B cell (primary cell): ENCODE measurements around the gene SLC1A2. TPM values are rescaled to one million over a fixed set of nuclear protein-coding genes. Genes with fewer than 3 reads are reported as not detected.

Experiments
- ATAC-seq: fragments of 200-7000 bp; cut with Tn5 transposase; one replicate; pipeline ENCODE4 v1.10.0; 2021; ENCODE audit warnings: low read depth, mild to moderate bottlenecking, moderate number of reproducible peaks, moderate library complexity
- CTCF ChIA-PET: fragments of 350-600 bp; sonication (Branson Sonifier 250); formaldehyde crosslinking; loops from one replicate; lab custom pipeline; 2021; ENCODE audit warnings: antibody characterized with exemption, inconsistent platforms; lab: Charles Lee
- POLR2A ChIA-PET: fragments of 350-600 bp; sonication (Branson Sonifier 250); formaldehyde crosslinking; loops from one replicate; lab custom pipeline; 2021; ENCODE audit warnings: antibody characterized with exemption; lab: Charles Lee
- DNase-seq: peaks from one replicate; pipeline ENCODE4 v3.0.0; 2013
- H2AFZ ChIP-seq: 2 replicates; pipeline ENCODE4 v1.6.1; 2012; ENCODE audit warnings: mild to moderate bottlenecking, low read depth, low read length; ENCODE audit not compliant: insufficient read depth, poor library complexity, severe bottlenecking
- H3K27ac ChIP-seq, 2 donors: 1 replicate in 1 of 2; 2 replicates in 1 of 2; pipeline ENCODE4 v1.5.1; 2012 to 2013; ENCODE audit warnings: low read length in 2 of 2, mild to moderate bottlenecking in 2 of 2, moderate library complexity in 1 of 2
- H3K27me3 ChIP-seq, 4 experiments: fragments of 200-600 bp in 1 of 4; sonication (generic) in 1 of 4; replicated peaks in 1 of 4; 1 replicate in 2 of 4; 2 replicates in 2 of 4; pipeline versions ENCODE4 v1.6.1 to v1.7.0; 2013 to 2016; ENCODE audit warnings: low read length in 3 of 4, mild to moderate bottlenecking in 2 of 4, mixed read lengths in 1 of 4, moderate library complexity in 1 of 4; ENCODE audit not compliant: insufficient read depth in 4 of 4, control insufficient read depth in 3 of 4; ENCODE audit errors: control extremely low read depth in 1 of 4
- H3K36me3 ChIP-seq, 2 experiments: replicated peaks in 1 of 2; 1 replicate in 1 of 2; 2 replicates in 1 of 2; pipeline versions ENCODE4 v1.6.1 to v1.7.1; 2013; ENCODE audit warnings: low read length in 1 of 2; ENCODE audit not compliant: insufficient read depth in 2 of 2, control insufficient read depth in 1 of 2; ENCODE audit errors: control extremely low read depth in 1 of 2, extremely low read depth in 1 of 2
- H3K4me1 ChIP-seq, 2 donors: fragments of 200-600 bp in 1 of 2; sonication (generic) in 1 of 2; 1 replicate in 1 of 2; 2 replicates in 1 of 2; pipeline versions ENCODE4 v1.5.1 to v1.6.1; 2013 to 2017; ENCODE audit warnings: low read length in 2 of 2; ENCODE audit not compliant: control insufficient read depth in 2 of 2, insufficient read depth in 2 of 2
- H3K4me2 ChIP-seq: replicated peaks from 2 replicates; pipeline ENCODE3; 2012; ENCODE audit warnings: mild to moderate bottlenecking, low read depth, low read length; ENCODE audit not compliant: poor library complexity, severe bottlenecking
- H3K4me3 ChIP-seq, 5 experiments: fragments of 200-600 bp in 1 of 5; sonication (generic) in 1 of 5; 1 replicate in 3 of 5; 2 replicates in 2 of 5; pipeline versions ENCODE4 v1.5.1 to v1.7.0; 2011 to 2016; ENCODE audit warnings: low read length in 4 of 5, mild to moderate bottlenecking in 4 of 5, low read depth in 2 of 5, control low read depth in 1 of 5, moderate library complexity in 1 of 5; ENCODE audit not compliant: insufficient read depth in 1 of 5; ENCODE audit errors: control extremely low read depth in 1 of 5, extremely low read depth in 1 of 5
- H3K79me2 ChIP-seq: fragments of 200-600 bp; sonication (generic); one replicate; pipeline ENCODE4 v1.6.0; 2016; ENCODE audit warnings: low read length; ENCODE audit not compliant: control insufficient read depth, insufficient read depth
- H3K9ac ChIP-seq: fragments of 200-600 bp; sonication (generic); 2 replicates; pipeline ENCODE4 v1.6.1; 2017; ENCODE audit warnings: mild to moderate bottlenecking, low read length, moderate library complexity
- H3K9me3 ChIP-seq, 3 donors: one replicate each; pipeline versions ENCODE4 v1.6.1 to v1.7.1; 2013; ENCODE audit warnings: low read length in 2 of 3; ENCODE audit not compliant: control insufficient read depth in 2 of 3, insufficient read depth in 1 of 3; ENCODE audit errors: control extremely low read depth in 1 of 3
- H4K20me1 ChIP-seq: 2 replicates; pipeline ENCODE4 v1.6.0; 2012; ENCODE audit warnings: mild to moderate bottlenecking, low read length; ENCODE audit not compliant: insufficient read depth, control insufficient read depth, poor library complexity, severe bottlenecking
- H3K27ac Mint-ChIP-seq: one replicate; pipeline ENCODE4 v1.8.0; 2021; ENCODE audit warnings: mixed read lengths
- H3K27me3 Mint-ChIP-seq: one replicate; pipeline ENCODE4 v1.8.0; 2021; ENCODE audit warnings: mixed read lengths
- H3K4me1 Mint-ChIP-seq: one replicate; pipeline ENCODE4 v1.8.0; 2021; ENCODE audit warnings: mixed read lengths
- H3K4me3 Mint-ChIP-seq: one replicate; pipeline ENCODE4 v1.8.0; 2021; ENCODE audit warnings: mixed read lengths
- H3K9me3 Mint-ChIP-seq: one replicate; pipeline ENCODE4 v1.8.0; 2022; ENCODE audit warnings: mixed read lengths; ENCODE audit not compliant: insufficient read depth
- EZH2 ChIP-seq: IDR thresholded peaks from 2 replicates; pipeline ENCODE4 v1.6.1; 2012; ENCODE audit warnings: borderline replicate concordance, low read depth, mild to moderate bottlenecking, moderate library complexity, low read length; ENCODE audit not compliant: insufficient read depth, poor library complexity, severe bottlenecking
- WGBS: methylation state at CpG from one replicate; pipeline ENCODE4 v1.1.5; 2013; ENCODE audit warnings: missing lambda C conversion rate; ENCODE audit not compliant: insufficient coverage; 5-methylcytosine and 5-hydroxymethylcytosine counted together
- intact Hi-C: fragments of 100-400 bp; cut with micrococcal nuclease; formaldehyde crosslinking; loops from one replicate; pipeline ENCODE4 v1.10.0; 2022
- polyA plus RNA-seq: library from polyadenylated mRNA; depleted of rRNA; stranded (reverse); fragments of >200 nt; gene quantifications from 2 replicates; pipeline ENCODE4 v1.2.3, GENCODE V29; 2012
- total RNA-seq, 2 donors: library from RNA; stranded (reverse); fragments of 120-200 nt in 1 of 2; gene quantifications; 1 replicate in 1 of 2; 2 replicates in 1 of 2; pipeline versions ENCODE4 v1.2.3 to v1.2.4, GENCODE V29; 2013 to 2022
- TF ChIP-seq, protein P1 (sequence below): fragments of 200-600 bp; IDR thresholded peaks from one replicate; pipeline ENCODE4 v1.8.0; 2022; ENCODE audit warnings: antibody characterized with exemption, mild to moderate bottlenecking

The SLC1A2 gene
- total and polyA plus RNA-seq, 2 donors (not counting 1 experiment from before 2014, with no cell fraction given): not detected

- Mint-ChIP-seq H3K4me3 (no peak overlapping the region), H3K9me3 (no peaks in the 10 kb centered on the region), H3K4me1 (no peaks in the 10 kb centered on the region), H3K27ac (no peak overlapping the region), H3K27me3 (peaks cover 4% of the 10 kb centered on the region)
- POLR2A ChIA-PET: no interaction called here
- DNase-seq: no peak
- TF ChIP-seq, protein P1, sequence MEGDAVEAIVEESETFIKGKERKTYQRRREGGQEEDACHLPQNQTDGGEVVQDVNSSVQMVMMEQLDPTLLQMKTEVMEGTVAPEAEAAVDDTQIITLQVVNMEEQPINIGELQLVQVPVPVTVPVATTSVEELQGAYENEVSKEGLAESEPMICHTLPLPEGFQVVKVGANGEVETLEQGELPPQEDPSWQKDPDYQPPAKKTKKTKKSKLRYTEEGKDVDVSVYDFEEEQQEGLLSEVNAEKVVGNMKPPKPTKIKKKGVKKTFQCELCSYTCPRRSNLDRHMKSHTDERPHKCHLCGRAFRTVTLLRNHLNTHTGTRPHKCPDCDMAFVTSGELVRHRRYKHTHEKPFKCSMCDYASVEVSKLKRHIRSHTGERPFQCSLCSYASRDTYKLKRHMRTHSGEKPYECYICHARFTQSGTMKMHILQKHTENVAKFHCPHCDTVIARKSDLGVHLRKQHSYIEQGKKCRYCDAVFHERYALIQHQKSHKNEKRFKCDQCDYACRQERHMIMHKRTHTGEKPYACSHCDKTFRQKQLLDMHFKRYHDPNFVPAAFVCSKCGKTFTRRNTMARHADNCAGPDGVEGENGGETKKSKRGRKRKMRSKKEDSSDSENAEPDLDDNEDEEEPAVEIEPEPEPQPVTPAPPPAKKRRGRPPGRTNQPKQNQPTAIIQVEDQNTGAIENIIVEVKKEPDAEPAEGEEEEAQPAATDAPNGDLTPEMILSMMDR: no peak
- no peak for TF ChIP-seq EZH2
- Histone ChIP-seq H3K9ac (no peak overlapping the region), H3K4me1 (no peaks in the 10 kb centered on the region), H3K9me3 (no peaks in the 10 kb centered on the region), H2AFZ (no peak overlapping the region), H4K20me1 (no peaks in the 10 kb centered on the region), H3K36me3 (no peaks in the 10 kb centered on the region), H3K4me2 (no peak overlapping the region), H3K4me3 (no peak overlapping the region), H3K79me2 (no peaks in the 10 kb centered on the region), H3K27ac (no peak overlapping the region), H3K27me3 (no peaks in the 10 kb centered on the region)
- ATAC-seq: no peak
- WGBS: 92% methylated on average over 3 of the region's 3 CpGs
- CTCF ChIA-PET: interaction anchor here (1.8 kb wide), 1 partner anchor 446 kb away, joined by 4 read pairs; no protein-coding TSS in a partner anchor
- intact Hi-C loops: no loop called here
Observed at GRCh38 chr11:35372565-35373283, 46.6 kb downstream of the SLC1A2 start.

DNA sequence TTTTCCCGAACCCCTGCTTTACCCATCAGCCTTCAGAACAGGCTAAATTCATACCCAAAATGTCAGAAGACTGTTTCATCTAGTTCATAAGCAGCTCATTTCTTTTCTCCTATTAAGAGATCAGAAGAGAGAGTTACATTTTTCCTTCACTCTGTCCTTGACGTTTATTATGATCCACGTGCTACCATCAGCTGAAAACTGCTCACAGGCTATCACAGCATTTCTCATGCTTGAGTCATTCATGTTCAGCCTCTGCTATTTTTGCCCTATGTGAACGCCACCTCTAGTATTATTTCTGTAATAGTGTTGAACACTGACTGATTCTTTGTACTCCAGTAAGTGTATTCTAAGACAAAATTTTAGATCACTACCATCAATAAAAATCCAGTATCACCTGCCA lies 51.9 kb downstream of the SLC1A2 start:
- H3K9me3 Mint-ChIP-seq: peaks cover 2% of the 10 kb centered on the region
- 100% methylated on average over 1 of the region's 4 CpGs for WGBS
- intact Hi-C loops: no loop called here
- Histone ChIP-seq H2AFZ (no peak overlapping the region), H3K79me2 (no peaks in the 10 kb centered on the region), H3K27ac (no peak overlapping the region), H3K4me3 (no peak overlapping the region), H3K9ac (no peak overlapping the region), H3K4me2 (no peak overlapping the region), H3K36me3 (no peaks in the 10 kb centered on the region), H3K9me3 (peaks cover 0 to 4% (median 4%) of the 10 kb centered on the region in 3 donors), H4K20me1 (no peaks in the 10 kb centered on the region), H3K27me3 (peaks cover 0 to 3% (median 0%) of the 10 kb centered on the region in 4 experiments), H3K4me1 (no peaks in the 10 kb centered on the region)
- ATAC-seq: no peak
- TF ChIP-seq, protein P1: no peak
- no peak for TF ChIP-seq EZH2
- CTCF ChIA-PET: interaction anchor here (0.7 to 1.2 kb wide), 4 partner anchors 20 to 131 kb away, joined by 3 read pairs; no protein-coding TSS in a partner anchor
- H3K4me1 Mint-ChIP-seq: no peaks in the 10 kb centered on the region
- no peak overlapping the region for H3K4me3 Mint-ChIP-seq
- H3K27ac Mint-ChIP-seq: no peak overlapping the region
- no peak for DNase-seq
- peaks cover 4% of the 10 kb centered on the region for H3K27me3 Mint-ChIP-seq
- POLR2A ChIA-PET: no interaction called here
